CD4-positive, alpha-beta memory T cell (primary cell): ENCODE data around the gene EHD4. TPM values are rescaled to one million over a fixed set of nuclear protein-coding genes. Genes with fewer than 3 reads are reported as not detected.
A peak's percentile ranks its signal among the peaks of the same experiment; 100 is the strongest.

ENCODE experiments used
- CTCF ChIA-PET: fragments of 350-600 bp; sonication (Branson Sonifier 250); formaldehyde crosslinking; loops from one replicate; lab custom pipeline; 2021; ENCODE audit warnings: inconsistent platforms; ENCODE audit not compliant: partially characterized antibody; lab: Charles Lee
- POLR2A ChIA-PET: fragments of 350-600 bp; sonication (Branson Sonifier 250); formaldehyde crosslinking; loops from one replicate; lab custom pipeline; 2021; ENCODE audit not compliant: partially characterized antibody; lab: Charles Lee
- DNase-seq, 5 donors: peaks; one replicate each; pipeline versions ENCODE4 v3.0.0 to v3.0.0-alpha.2; 2020 to 2022; ENCODE audit warnings: mixed read lengths in 1 of 5
- H3K27ac ChIP-seq: one replicate; pipeline ENCODE4 v1.7.0; 2013; ENCODE audit warnings: low read depth, low read length
- H3K27me3 ChIP-seq: 2 replicates; pipeline ENCODE4 v1.7.0; 2013; ENCODE audit warnings: mild to moderate bottlenecking, low read length, moderate library complexity; ENCODE audit not compliant: insufficient read depth
- H3K36me3 ChIP-seq: 2 replicates; pipeline ENCODE4 v1.7.0; 2013; ENCODE audit warnings: mild to moderate bottlenecking, low read length, moderate library complexity; ENCODE audit not compliant: insufficient read depth
- H3K4me1 ChIP-seq: 2 replicates; pipeline ENCODE4 v1.7.0; 2013; ENCODE audit warnings: mild to moderate bottlenecking, low read length, moderate library complexity; ENCODE audit not compliant: insufficient read depth
- H3K4me3 ChIP-seq, 2 donors: one replicate each; pipeline ENCODE4 v1.7.0; 2013; ENCODE audit warnings: low read length in 2 of 2, mild to moderate bottlenecking in 1 of 2
- H3K9me3 ChIP-seq, 2 donors: one replicate each; pipeline ENCODE4 v1.7.0; 2013; ENCODE audit warnings: low read length in 2 of 2, control low read depth in 1 of 2; ENCODE audit not compliant: control insufficient read depth in 1 of 2
- H3K27ac Mint-ChIP-seq, 7 donors: one replicate each; pipeline ENCODE4 v1.8.0; 2020 to 2021; ENCODE audit warnings: mixed read lengths in 7 of 7, mild to moderate bottlenecking in 6 of 7, inconsistent platforms in 3 of 7, moderate library complexity in 3 of 7
- H3K27me3 Mint-ChIP-seq, 2 donors: one replicate each; pipeline ENCODE4 v1.8.0; 2020 to 2021; ENCODE audit warnings: mixed read lengths in 2 of 2
- H3K36me3 Mint-ChIP-seq, 2 donors: one replicate each; pipeline ENCODE4 v1.8.0; 2020 to 2021; ENCODE audit warnings: mixed read lengths in 2 of 2, inconsistent platforms in 1 of 2, mild to moderate bottlenecking in 1 of 2
- H3K4me1 Mint-ChIP-seq, 4 donors: one replicate each; pipeline ENCODE4 v1.8.0; 2020 to 2021; ENCODE audit warnings: mixed read lengths in 4 of 4, mild to moderate bottlenecking in 1 of 4
- H3K4me3 Mint-ChIP-seq, 8 donors: one replicate each; pipeline ENCODE4 v1.8.0; 2020 to 2021; ENCODE audit warnings: mixed read lengths in 8 of 8, mild to moderate bottlenecking in 7 of 8, moderate library complexity in 6 of 8, inconsistent platforms in 3 of 8
- H3K9me3 Mint-ChIP-seq, 8 donors: one replicate each; pipeline ENCODE4 v1.8.0; 2020 to 2021; ENCODE audit warnings: mixed read lengths in 8 of 8, mild to moderate bottlenecking in 5 of 8, inconsistent platforms in 3 of 8, moderate library complexity in 1 of 8
- intact Hi-C: fragments of 100-400 bp; cut with micrococcal nuclease; formaldehyde crosslinking; loops from one replicate; pipeline ENCODE4 v1.15.1; 2023
- polyA plus RNA-seq, 2 donors: library from polyadenylated mRNA; unstranded; fragments of 300-500 nt; fragmentation: Illumina TruSeq; gene quantifications; one replicate each; pipeline ENCODE4 v1.2.3, GENCODE V29; 2021
- total RNA-seq, 2 experiments: library from RNA; stranded (reverse); gene quantifications; one replicate each; pipeline ENCODE4 v1.2.3, GENCODE V29; 2021

EHD4 gene
- total and polyA plus RNA-seq, 4 experiments from 2014 or later, result 13.9 to 16.4 (median 15.4) TPM

DNA sequence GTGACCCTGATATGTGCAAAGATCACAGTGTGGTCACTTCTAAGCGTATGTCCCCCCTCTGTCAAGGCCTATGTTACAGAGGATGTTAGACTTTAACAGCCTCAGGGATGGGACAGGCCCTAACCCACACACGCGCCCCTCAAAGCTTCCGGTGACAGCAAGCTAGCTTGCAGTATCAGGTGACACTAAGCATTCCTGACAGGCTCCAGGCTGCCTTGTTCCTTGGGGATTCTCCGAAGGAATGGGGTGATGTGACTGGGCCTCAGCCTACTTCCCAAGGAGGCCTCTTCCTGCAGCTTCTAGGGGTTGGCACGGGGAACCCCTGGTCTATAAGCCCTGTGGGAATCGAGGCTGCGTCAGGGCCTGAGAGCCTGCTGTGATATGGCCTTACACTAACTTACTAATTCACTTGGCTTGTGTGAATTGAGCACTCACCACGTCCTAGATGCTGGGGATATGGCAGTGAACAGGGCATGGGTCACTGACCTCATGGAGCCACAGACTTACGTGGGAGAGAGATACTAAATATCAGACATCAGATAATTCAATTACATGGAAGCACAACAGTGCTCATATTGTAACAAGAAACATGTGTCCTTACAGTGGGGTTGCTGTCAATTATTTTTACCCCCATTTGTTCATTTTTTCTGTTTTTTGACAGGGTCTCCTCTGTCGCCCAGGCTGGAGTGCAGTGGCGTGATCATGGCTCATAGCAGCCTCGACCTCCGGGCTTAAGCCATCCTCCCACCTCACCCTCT is 67.1 kb downstream of the EHD4 start:
- H3K27me3 ChIP-seq, result no peaks in the 10 kb centered on the region
- Mint-ChIP-seq H3K4me1 (peaks cover 8 to 12% (median 10%) of the 10 kb centered on the region in 4 donors), H3K27me3 (no peaks in the 10 kb centered on the region), H3K27ac (peak overlapping the region in 6 of 7 donors; percentile 63 to 89 (median 80)), H3K4me3 (no peak overlapping the region), H3K36me3 (peaks cover 40 to 57% of the 10 kb centered on the region in 2 donors), H3K9me3 (no peaks in the 10 kb centered on the region)
- peaks cover 32% of the 10 kb centered on the region for H3K36me3 ChIP-seq
- no peak overlapping the region for H3K4me3 ChIP-seq
- no peak overlapping the region for H3K27ac ChIP-seq
- POLR2A ChIA-PET, result interaction anchor here (0.7 to 6.6 kb wide), 13 partner anchors 10 to 132 kb away, joined by 3 to 49 read pairs (median 4); partner anchors contain the start of genes EHD4, JMJD7 and MAPKBP1
- peaks cover 7% of the 10 kb centered on the region for H3K4me1 ChIP-seq
- intact Hi-C loops, result no loop called here
- CTCF ChIA-PET, result interaction anchor here (0.7 to 9.1 kb wide), 49 partner anchors 8 to 1454 kb away, joined by 3 to 287 read pairs (median 5); partner anchors contain the start of genes EHD4, JMJD7 and MAPKBP1
- no peak for DNase-seq
- no peaks in the 10 kb centered on the region for H3K9me3 ChIP-seq

DNA sequence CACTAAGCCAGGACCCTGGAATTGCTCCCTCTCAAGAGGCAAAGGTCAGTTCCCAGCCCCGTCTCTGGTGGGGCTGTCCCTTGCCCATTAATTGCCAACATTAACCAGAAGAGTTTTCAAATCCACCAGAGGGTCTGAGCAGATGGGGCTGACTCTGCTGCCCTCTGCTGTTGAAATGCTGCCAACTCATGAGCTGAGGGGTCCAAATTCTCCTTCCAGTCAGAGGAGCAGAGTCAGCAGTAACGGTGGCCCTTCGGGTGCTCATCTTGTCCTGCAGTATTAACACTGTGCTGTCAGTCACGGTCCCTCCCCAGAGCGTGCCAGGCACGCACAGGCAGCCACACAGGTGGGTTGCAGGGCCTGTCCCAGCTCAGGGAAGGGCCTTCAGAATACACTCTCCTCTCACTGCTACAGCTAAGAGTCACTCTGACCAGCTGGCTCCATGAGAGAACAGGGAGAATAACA is 67.8 kb downstream of the EHD4 start:
- Histone ChIP-seq H3K4me3 (no peak overlapping the region), H3K27me3 (no peaks in the 10 kb centered on the region), H3K9me3 (no peaks in the 10 kb centered on the region), H3K36me3 (peaks cover 32% of the 10 kb centered on the region), H3K4me1 (peaks cover 7% of the 10 kb centered on the region), H3K27ac (no peak overlapping the region)
- H3K4me1 Mint-ChIP-seq, result peaks cover 6 to 13% (median 10%) of the 10 kb centered on the region in 4 donors
- CTCF ChIA-PET, result interaction anchor here (0.7 to 9.1 kb wide), 49 partner anchors 9 to 1454 kb away, joined by 3 to 287 read pairs (median 5); partner anchors contain the start of genes EHD4, JMJD7 and MAPKBP1
- H3K27me3 Mint-ChIP-seq, result no peaks in the 10 kb centered on the region
- H3K36me3 Mint-ChIP-seq, result peaks cover 39 to 55% of the 10 kb centered on the region in 2 donors
- DNase-seq, result peak; percentile 68 to 76 (median 69)
- peak overlapping the region in 6 of 7 donors; percentile 63 to 89 (median 80) for H3K27ac Mint-ChIP-seq
- no peaks in the 10 kb centered on the region for H3K9me3 Mint-ChIP-seq
- intact Hi-C loops, result loop anchor here (1.0 to 5.0 kb wide), 9 partner anchors 9 to 300 kb away; partner anchors contain the start of genes EHD4 and JMJD7
- no peak overlapping the region for H3K4me3 Mint-ChIP-seq
- POLR2A ChIA-PET, result interaction anchor here (0.7 to 6.6 kb wide), 13 partner anchors 9 to 131 kb away, joined by 3 to 49 read pairs (median 4); partner anchors contain the start of genes EHD4, JMJD7 and MAPKBP1

DNA sequence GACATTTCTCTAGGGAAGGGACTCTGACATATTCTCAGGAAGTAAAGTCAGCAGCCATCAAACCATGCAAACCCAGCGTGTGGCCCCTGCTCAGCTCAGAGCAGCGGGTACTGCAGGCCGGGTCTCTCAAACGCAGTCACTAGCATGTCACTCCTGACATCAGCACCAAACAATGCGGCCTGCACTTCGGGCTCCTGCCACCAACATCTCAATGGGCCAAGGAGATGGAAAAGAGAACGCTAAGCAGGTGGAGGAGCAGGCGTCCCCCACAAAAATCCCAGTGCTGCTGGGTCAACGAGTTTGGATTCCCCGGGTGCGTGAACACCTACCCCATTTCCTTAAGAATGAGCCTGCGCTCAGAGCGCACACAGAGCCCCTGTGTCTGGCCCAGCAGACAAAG is 68.6 kb downstream of the EHD4 start:
- Mint-ChIP-seq H3K27ac (peak overlapping the region in 3 of 7 donors; percentile 41 to 57 (median 48)), H3K27me3 (no peaks in the 10 kb centered on the region), H3K36me3 (peaks cover 41 to 55% of the 10 kb centered on the region in 2 donors), H3K4me3 (no peak overlapping the region), H3K9me3 (no peaks in the 10 kb centered on the region), H3K4me1 (peaks cover 6 to 15% (median 10%) of the 10 kb centered on the region in 4 donors)
- CTCF ChIA-PET, result interaction anchor here (0.9 to 9.1 kb wide), 14 partner anchors 9 to 301 kb away, joined by 3 to 287 read pairs (median 14); partner anchors contain the start of gene MAPKBP1
- no peak overlapping the region for H3K27ac ChIP-seq
- intact Hi-C loops, result loop anchor here (1.0 to 5.0 kb wide), 9 partner anchors 8 to 299 kb away; partner anchors contain the start of genes EHD4 and JMJD7
- POLR2A ChIA-PET, result interaction anchor here (1.1 to 6.6 kb wide), 6 partner anchors 9 to 130 kb away, joined by 4 to 49 read pairs (median 16); partner anchors contain the start of genes JMJD7 and MAPKBP1
- no peak overlapping the region for H3K4me3 ChIP-seq
- no peak for DNase-seq
- peaks cover 24% of the 10 kb centered on the region for H3K36me3 ChIP-seq
- H3K9me3 ChIP-seq, result no peaks in the 10 kb centered on the region
- H3K27me3 ChIP-seq, result no peaks in the 10 kb centered on the region
- peaks cover 7% of the 10 kb centered on the region for H3K4me1 ChIP-seq

DNA sequence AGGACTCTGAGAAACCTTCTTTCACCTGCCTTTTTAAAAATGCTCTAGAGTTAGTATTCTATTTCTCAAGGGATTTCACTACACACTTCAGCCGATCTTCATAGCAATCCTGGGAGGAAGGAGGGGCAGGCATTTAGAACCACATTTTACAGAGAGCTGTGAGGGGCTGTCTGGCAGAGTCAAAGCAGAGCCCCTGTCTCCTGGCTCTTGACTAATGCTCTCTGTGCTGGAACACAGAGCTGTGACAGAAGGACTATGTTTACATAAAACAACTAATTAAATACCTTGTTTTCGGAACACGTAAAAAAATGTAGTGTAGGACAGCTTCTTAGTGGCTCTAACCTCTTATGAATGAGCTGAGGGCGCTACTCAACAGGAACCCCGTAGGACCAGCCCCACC is 70.9 kb downstream of the EHD4 start:
- Mint-ChIP-seq H3K27me3 (no peaks in the 10 kb centered on the region), H3K36me3 (peaks cover 25 to 51% of the 10 kb centered on the region in 2 donors), H3K4me3 (no peak overlapping the region), H3K27ac (peak overlapping the region; percentile 9 to 87 (median 57)), H3K9me3 (no peaks in the 10 kb centered on the region), H3K4me1 (peaks cover 8 to 22% (median 15%) of the 10 kb centered on the region in 4 donors)
- H3K27ac ChIP-seq, result no peak overlapping the region
- peaks cover 7% of the 10 kb centered on the region for H3K4me1 ChIP-seq
- H3K9me3 ChIP-seq, result no peaks in the 10 kb centered on the region
- intact Hi-C loops, result loop anchor here (5.0 kb wide), 1 partner anchor 71 kb away; the partner anchor contains the start of gene EHD4
- no peak overlapping the region for H3K4me3 ChIP-seq
- no peaks in the 10 kb centered on the region for H3K27me3 ChIP-seq
- ChIA-PET CTCF (interaction anchor here (4.0 to 9.1 kb wide), 4 partner anchors 35 to 206 kb away, joined by 15 to 287 read pairs (median 90); partner anchors contain the start of gene MAPKBP1), POLR2A (interaction anchor here (1.0 to 1.5 kb wide), 5 partner anchors 9 to 128 kb away, joined by 3 to 5 read pairs (median 3); no protein-coding TSS in a partner anchor)
- DNase-seq, result no peak
- peaks cover 10% of the 10 kb centered on the region for H3K36me3 ChIP-seq

DNA sequence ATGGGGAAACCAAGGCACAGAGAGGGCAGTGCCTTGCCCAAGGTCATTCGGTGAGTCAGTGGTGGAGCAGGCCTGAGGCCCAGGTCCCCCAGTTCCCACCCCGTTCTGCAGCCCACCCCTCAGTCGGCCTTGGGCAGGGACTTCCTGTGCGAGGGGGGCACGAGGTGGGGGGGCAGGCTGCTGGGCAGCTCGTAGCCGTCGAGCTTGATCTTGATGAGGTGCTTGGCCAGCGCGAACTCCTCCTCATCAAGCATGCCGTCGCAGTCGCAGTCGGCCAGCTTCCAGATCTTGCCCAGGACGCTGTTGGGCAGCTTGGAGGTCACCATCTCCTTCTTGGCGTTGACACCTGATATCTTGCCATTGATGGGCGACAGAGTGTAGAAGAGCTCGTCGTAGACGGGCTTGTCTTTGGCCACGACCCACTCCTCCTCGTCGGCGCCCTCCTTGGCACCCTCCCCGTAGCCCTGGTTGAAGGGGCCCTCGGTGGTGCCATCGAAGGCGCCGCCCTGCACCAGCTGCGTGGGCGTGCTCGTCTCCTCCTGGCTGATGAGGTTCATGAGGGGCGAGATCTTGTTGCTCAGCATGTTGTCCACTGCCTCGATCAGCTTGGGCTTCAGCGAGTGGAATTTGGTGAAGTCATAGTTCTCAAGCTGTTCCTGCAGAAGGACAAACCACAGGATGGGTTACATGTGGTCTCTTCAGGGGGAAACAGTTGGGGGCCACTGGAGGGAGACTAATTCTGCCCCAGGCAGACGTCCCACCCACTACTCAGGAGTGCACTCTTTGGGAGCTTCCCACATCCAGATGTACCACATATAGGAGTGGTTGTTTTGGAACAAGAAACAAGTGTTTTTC is 71.6 kb downstream of the EHD4 start:
- POLR2A ChIA-PET, result interaction anchor here (1.1 to 1.5 kb wide), 4 partner anchors 9 to 127 kb away, joined by 3 to 5 read pairs (median 4); no protein-coding TSS in a partner anchor

DNA sequence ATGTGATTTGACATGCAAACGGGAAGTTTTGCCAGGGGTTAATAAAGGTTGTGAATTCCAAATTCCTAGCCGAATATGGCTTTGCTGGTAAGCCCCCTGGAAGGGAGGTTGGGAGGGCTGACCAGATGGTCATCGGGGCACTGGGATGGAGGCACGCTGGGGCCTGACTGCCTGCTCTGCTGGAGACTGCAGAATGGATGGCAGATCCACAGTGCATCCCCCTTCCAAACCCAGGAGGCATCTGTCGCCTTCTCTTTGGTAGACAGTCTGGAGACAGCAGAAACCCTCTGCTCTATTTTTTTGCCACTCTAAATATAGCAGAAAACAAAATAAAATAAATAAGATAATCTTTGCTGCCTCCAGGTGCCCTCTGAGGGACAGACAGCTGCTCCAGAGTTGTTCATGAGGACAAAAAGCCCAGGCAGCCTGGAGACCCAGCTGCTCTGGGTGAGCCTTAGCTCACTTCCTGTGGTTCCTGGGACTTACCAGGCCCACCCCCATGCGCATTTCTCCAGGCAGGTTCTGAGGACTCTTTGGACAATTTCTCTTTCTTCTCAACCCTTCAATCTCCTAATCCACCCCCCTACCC is 72.4 kb downstream of the EHD4 start:
- no peak for DNase-seq
- intact Hi-C loops, result loop anchor here (5.0 kb wide), 1 partner anchor 72 kb away; the partner anchor contains the start of gene EHD4
- ChIA-PET CTCF (interaction anchor here (1.1 to 9.1 kb wide), 4 partner anchors 36 to 127 kb away, joined by 3 to 287 read pairs (median 66); partner anchors contain the start of gene MAPKBP1), POLR2A (interaction anchor here (1.1 to 1.5 kb wide), 4 partner anchors 8 to 127 kb away, joined by 3 to 5 read pairs (median 4); no protein-coding TSS in a partner anchor)
- H3K27ac ChIP-seq, result no peak overlapping the region
- H3K27me3 ChIP-seq, result no peaks in the 10 kb centered on the region
- H3K36me3 ChIP-seq, result peaks cover 10% of the 10 kb centered on the region
- H3K4me3 Mint-ChIP-seq, result no peak overlapping the region
- no peaks in the 10 kb centered on the region for H3K9me3 Mint-ChIP-seq
- H3K36me3 Mint-ChIP-seq, result peaks cover 13 to 43% of the 10 kb centered on the region in 2 donors
- peaks cover 11% of the 10 kb centered on the region for H3K4me1 ChIP-seq
- H3K27me3 Mint-ChIP-seq, result no peaks in the 10 kb centered on the region
- H3K4me1 Mint-ChIP-seq, result peaks cover 15 to 31% (median 22%) of the 10 kb centered on the region in 4 donors
- no peaks in the 10 kb centered on the region for H3K9me3 ChIP-seq
- no peak overlapping the region for H3K4me3 ChIP-seq
- H3K27ac Mint-ChIP-seq, result peak overlapping the region in 5 of 7 donors; percentile 21 to 77 (median 61)

More for the DNA sequence above, 71.6 kb downstream of the EHD4 start:
- intact Hi-C loops, result loop anchor here (5.0 kb wide), 1 partner anchor 72 kb away; the partner anchor contains the start of gene EHD4
- H3K27me3 Mint-ChIP-seq, result no peaks in the 10 kb centered on the region
- peak overlapping the region in 5 of 7 donors; percentile 28 to 87 (median 57) for H3K27ac Mint-ChIP-seq
- no peak for DNase-seq
- Histone ChIP-seq H3K4me3 (no peak overlapping the region), H3K4me1 (peaks cover 7% of the 10 kb centered on the region), H3K9me3 (no peaks in the 10 kb centered on the region), H3K27me3 (no peaks in the 10 kb centered on the region), H3K36me3 (peaks cover 10% of the 10 kb centered on the region), H3K27ac (no peak overlapping the region)
- peaks cover 8 to 27% (median 18%) of the 10 kb centered on the region in 4 donors for H3K4me1 Mint-ChIP-seq
- CTCF ChIA-PET, result interaction anchor here (1.1 to 9.1 kb wide), 5 partner anchors 36 to 128 kb away, joined by 3 to 287 read pairs (median 52); partner anchors contain the start of gene MAPKBP1
- peaks cover 18 to 44% of the 10 kb centered on the region in 2 donors for H3K36me3 Mint-ChIP-seq
- H3K9me3 Mint-ChIP-seq, result no peaks in the 10 kb centered on the region
- H3K4me3 Mint-ChIP-seq, result no peak overlapping the region
